Measurements from ENCODE around the gene NIBAN1.
"Not testable (repeated sequence)": the region's sequence is repeated elsewhere in the genome, so short reads cannot be mapped to it uniquely, and the experiment has no call there.

- TF ChIP-seq CTCF (IDR thresholded peaks at IDR 0.05; ENCODE audit: low read depth, low read length, poor library complexity, severe bottlenecking); EZH2phosphoT487 (IDR thresholded peaks at IDR 0.05; ENCODE audit: borderline replicate concordance, low read length): not testable (repeated sequence)
Measured at GRCh38 chr1:184999974-185000373, 25.7 kb upstream of the NIBAN1 start.

Measured in DOHH2 (cell line).